ENCODE results near the gene PALLD. TPM values are rescaled to one million over a fixed set of nuclear protein-coding genes. Genes with fewer than 3 reads are reported as not detected.

PALLD gene
- total RNA-seq, 1 donor from 2014 or later: 93.5 TPM

DNA sequence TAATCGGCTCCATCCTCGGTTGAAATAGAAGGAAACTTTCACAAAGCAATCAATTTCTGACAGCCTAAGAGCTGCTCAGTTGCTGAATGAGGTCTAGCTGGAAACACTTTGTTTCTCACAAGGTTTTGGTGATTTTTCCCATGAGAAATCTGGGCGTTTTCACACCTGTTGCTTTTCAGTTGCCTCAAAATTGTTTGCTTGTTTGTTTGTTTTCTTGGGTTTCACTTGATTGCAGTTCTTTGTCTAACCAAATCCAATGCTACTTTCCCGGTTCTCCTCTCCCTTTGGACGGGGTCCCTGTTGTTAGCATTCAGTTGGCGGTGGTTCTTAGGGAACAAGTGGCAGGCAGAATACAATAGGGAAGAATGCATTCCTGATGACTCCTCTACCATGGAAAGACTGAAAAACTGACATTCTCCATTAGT lies 135.5 kb downstream of the PALLD start:
- Mint-ChIP-seq H3K4me3 (peak overlapping the region; percentile 96), H3K27ac (peak overlapping the region; percentile 90), H3K9me3 (no peaks in the 10 kb centered on the region), H3K27me3 (peaks cover 8% of the 10 kb centered on the region), H3K4me1 (ENCODE audit: unreplicated experiment) (peaks cover 42% of the 10 kb centered on the region), H3K36me3 (no peaks in the 10 kb centered on the region)
- no peak for DNase-seq (ENCODE audit: extremely low spot score, unreplicated experiment)
- TF ChIP-seq, protein P1, sequence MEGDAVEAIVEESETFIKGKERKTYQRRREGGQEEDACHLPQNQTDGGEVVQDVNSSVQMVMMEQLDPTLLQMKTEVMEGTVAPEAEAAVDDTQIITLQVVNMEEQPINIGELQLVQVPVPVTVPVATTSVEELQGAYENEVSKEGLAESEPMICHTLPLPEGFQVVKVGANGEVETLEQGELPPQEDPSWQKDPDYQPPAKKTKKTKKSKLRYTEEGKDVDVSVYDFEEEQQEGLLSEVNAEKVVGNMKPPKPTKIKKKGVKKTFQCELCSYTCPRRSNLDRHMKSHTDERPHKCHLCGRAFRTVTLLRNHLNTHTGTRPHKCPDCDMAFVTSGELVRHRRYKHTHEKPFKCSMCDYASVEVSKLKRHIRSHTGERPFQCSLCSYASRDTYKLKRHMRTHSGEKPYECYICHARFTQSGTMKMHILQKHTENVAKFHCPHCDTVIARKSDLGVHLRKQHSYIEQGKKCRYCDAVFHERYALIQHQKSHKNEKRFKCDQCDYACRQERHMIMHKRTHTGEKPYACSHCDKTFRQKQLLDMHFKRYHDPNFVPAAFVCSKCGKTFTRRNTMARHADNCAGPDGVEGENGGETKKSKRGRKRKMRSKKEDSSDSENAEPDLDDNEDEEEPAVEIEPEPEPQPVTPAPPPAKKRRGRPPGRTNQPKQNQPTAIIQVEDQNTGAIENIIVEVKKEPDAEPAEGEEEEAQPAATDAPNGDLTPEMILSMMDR (conservative IDR thresholded peaks at IDR 0.05): no peak

GRCh38 chr4:168633064-168633463 lies 136.2 kb downstream of the PALLD start:
- no peaks in the 10 kb centered on the region for H3K9me3 Mint-ChIP-seq
- DNase-seq (ENCODE audit: extremely low spot score, unreplicated experiment): no peak
- H3K4me1 Mint-ChIP-seq (ENCODE audit: unreplicated experiment): peaks cover 44% of the 10 kb centered on the region
- H3K36me3 Mint-ChIP-seq: no peaks in the 10 kb centered on the region
- peak overlapping the region; percentile 12 for H3K27ac Mint-ChIP-seq
- peak overlapping the region; percentile 96 for H3K4me3 Mint-ChIP-seq
- H3K27me3 Mint-ChIP-seq: peaks cover 8% of the 10 kb centered on the region
- TF ChIP-seq, protein P1 (conservative IDR thresholded peaks at IDR 0.05): no peak

DNA sequence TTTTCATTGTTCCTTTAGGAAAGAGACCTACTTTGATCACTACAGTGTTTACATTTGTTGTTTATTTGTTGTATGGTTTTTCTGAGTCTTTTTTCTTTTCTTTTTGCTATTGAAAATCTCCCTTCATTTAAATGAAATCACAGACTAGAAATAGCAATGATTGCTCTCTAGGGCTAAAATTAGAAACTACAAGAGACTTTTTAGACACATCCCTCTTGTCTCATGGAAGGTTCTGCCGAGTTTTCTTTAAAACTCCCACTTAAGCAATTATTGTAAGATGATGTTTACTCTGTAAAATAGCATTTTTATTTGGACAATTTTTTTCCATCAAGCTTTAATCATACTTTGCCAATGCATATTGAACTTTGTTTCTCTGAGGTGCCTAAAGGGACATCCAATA lies 136.6 kb downstream of the PALLD start:
- Mint-ChIP-seq H3K27ac (peak overlapping the region; percentile 12), H3K27me3 (peaks cover 5% of the 10 kb centered on the region), H3K4me3 (peak overlapping the region; percentile 96), H3K9me3 (no peaks in the 10 kb centered on the region), H3K4me1 (ENCODE audit: unreplicated experiment) (peaks cover 49% of the 10 kb centered on the region), H3K36me3 (no peaks in the 10 kb centered on the region)
- DNase-seq (ENCODE audit: extremely low spot score, unreplicated experiment): no peak
- TF ChIP-seq, protein P1 (conservative IDR thresholded peaks at IDR 0.05): no peak

DNA sequence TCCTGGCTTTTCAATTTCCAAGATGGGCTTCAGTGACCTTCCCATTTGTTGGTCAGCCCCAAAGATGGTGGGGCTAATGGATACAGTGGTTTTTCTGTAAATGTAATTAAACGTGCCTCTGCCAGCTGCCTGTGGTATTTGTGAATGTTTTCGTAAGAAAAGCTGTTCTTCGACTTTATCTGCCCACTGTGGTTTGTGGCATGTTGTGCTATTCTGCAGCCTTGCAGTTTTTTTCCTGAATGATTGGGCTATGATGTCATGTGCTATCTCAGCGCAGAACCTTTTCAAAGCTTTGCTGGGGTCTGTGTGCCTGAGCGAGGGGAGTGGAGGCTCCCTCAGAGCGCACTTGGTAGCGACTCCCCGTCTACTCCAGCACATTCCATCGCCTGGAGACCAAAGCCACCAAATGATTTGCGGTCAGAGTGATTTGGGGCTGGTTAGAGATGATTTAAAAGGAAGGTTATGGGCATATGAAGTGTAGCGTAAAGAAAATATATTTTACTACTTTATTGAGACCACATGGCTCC lies 137.5 kb downstream of the PALLD start:
- Mint-ChIP-seq H3K9me3 (no peaks in the 10 kb centered on the region), H3K27me3 (peaks cover 5% of the 10 kb centered on the region), H3K27ac (peak overlapping the region; percentile 74), H3K4me3 (peak overlapping the region; percentile 71), H3K36me3 (peaks cover 4% of the 10 kb centered on the region), H3K4me1 (ENCODE audit: unreplicated experiment) (peaks cover 54% of the 10 kb centered on the region)
- peak; percentile 73 for DNase-seq (ENCODE audit: extremely low spot score, unreplicated experiment)
- TF ChIP-seq, protein P1 (conservative IDR thresholded peaks at IDR 0.05): no peak

- peaks cover 55% of the 10 kb centered on the region for H3K4me1 Mint-ChIP-seq (ENCODE audit: unreplicated experiment)
- H3K36me3 Mint-ChIP-seq: peaks cover 11% of the 10 kb centered on the region
- no peak overlapping the region for H3K4me3 Mint-ChIP-seq
- TF ChIP-seq, protein P1 (conservative IDR thresholded peaks at IDR 0.05): no peak
- no peak for DNase-seq (ENCODE audit: extremely low spot score, unreplicated experiment)
- H3K9me3 Mint-ChIP-seq: peaks cover 7% of the 10 kb centered on the region
- H3K27ac Mint-ChIP-seq: peak overlapping the region; percentile 1
- H3K27me3 Mint-ChIP-seq: peaks cover 3% of the 10 kb centered on the region
Measured at GRCh38 chr4:168636040-168636439, 139.2 kb downstream of the PALLD start.

Data from type B pancreatic cell (in vitro differentiated cells).